Testis (tissue), 2 donors: ENCODE measurements around the gene OR1F1.

ENCODE experiments used
- CTCF ChIP-seq, 3 experiments: fragments of 450-650 bp in 2 of 3; fragments of 200-600 bp in 1 of 3; sonication (generic) in 1 of 3; IDR thresholded peaks; one replicate each; pipeline ENCODE4 v1.5.1; 2016 to 2019; ENCODE audit warnings: antibody characterized with exemption in 3 of 3, mild to moderate bottlenecking in 2 of 3, moderate library complexity in 1 of 3
- POLR2A ChIP-seq: fragments of 450-650 bp; IDR thresholded peaks from one replicate; pipeline ENCODE4 v1.6.1; 2017; ENCODE audit warnings: antibody characterized with exemption, mild to moderate bottlenecking, moderate library complexity

- no peak for TF ChIP-seq CTCF (IDR thresholded peaks at IDR 0.05)
- TF ChIP-seq POLR2A = no peak
Measured at GRCh38 chr16:3242709-3243108, 54.7 kb downstream of the OR1F1 start.
